HUDEP-2 (cell line): ENCODE measurements around the gene USP35.
A peak's percentile ranks its signal among the peaks of the same experiment; 100 is the strongest.

ENCODE experiments used
- DNase-seq, 76 experiments: peaks; one replicate each; lab custom pipeline; 2025; ENCODE audit not compliant: unreplicated experiment in 76 of 76; lab: John Stamatoyannopoulos, UW

USP35 gene

DNA sequence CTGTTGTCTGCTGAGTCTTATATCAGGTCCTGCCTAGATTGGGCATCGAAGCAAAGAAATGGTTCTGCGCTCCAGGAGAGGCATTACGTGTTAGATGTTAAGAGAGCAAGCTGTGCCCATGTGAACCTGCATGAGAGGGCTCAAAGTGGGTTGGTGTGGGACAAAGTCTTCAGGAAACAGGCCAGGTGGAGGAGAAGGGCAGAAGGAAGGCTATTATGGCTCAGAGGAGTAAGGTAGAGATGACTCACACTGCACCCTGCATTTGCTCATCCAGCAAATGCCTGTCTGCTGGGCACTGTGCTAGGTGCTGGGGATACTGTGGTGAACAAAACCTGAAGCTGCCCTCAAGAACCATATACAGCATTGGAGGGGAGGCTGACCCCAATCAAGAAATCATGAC, 5.8 kb downstream of the USP35 start:
- peak in 1 of 76 experiments; percentile 10 for DNase-seq

- no peak for DNase-seq
Measured at GRCh38 chr11:78195917-78196560, 7.3 kb downstream of the USP35 start.

DNA sequence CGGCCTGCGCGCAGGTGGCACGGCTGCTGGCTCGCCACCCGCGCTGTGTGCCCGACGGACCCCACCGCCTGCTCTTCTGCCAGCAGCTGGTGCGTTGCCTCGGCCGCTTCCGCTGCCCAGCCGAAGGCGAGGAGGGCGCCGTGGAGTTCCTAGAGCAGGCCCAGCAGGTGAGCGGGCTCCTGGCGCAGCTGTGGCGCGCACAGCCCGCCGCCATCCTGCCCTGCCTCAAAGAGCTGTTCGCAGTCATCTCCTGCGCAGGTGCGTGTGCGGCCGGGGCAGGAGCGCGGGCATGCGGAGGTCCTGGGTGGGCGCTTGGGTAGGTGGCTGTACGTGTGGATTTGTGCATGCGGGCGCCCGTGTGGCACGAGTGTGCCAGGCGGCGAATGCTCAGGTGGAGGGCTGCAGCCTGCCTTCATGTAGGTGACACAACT, 8.0 kb downstream of the USP35 start:
- DNase-seq = no peak

DNA sequence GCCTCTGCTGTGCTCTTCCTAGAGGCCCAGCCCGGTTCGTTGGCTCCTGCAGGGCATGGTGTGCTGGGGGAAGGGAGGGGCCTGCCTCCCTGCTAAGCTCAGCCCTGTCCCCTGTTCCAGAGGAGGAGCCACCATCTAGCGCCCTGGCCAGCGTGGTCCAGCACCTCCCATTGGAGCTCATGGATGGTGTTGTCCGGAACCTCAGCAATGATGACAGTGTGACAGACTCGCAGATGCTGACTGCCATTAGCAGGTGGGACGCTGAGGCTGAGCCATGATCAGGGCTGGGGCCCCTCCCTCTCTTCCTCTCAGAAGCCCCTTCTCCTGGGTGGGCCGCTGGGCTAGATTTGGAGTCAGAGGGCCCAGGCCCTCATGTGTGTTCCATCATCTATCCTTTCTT, 9.1 kb downstream of the USP35 start:
- no peak for DNase-seq

DNA sequence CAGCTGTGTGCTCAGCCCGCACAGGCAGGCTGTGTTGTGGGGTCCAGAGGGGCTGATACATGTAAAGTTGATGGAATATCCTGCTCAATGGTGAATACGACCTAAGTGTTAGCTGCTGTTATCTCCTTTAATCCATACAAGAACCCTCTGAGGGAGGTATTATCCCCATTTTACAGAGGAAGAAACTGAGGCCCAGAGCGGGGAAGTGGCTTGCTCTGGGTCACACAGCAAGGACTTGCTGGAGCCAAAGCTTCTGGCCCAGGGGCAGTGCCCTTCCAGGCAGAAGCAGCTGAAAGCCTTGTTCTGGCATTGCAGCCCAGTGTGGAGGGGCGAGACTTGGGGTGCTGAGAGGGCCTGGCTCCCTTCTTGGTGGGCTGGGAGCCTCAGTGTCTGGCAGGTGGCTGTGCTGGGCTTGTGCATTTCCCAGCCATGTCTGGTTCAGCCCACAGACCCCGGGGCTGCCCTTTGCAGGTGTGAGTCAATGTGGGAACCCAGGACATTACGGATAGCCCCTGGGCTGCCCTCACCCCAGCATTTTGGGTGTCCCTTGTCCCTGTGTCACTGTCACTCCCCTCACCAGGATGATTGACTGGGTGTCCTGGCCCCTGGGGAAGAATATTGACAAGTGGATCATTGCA, 10.4 kb downstream of the USP35 start:
- no peak for DNase-seq

- no peak for DNase-seq
Measured at GRCh38 chr11:78199653-78200015, 10.9 kb downstream of the USP35 start.

GRCh38 chr11:78200061-78200460, 11.3 kb downstream of the USP35 start:
- DNase-seq = no peak

DNA sequence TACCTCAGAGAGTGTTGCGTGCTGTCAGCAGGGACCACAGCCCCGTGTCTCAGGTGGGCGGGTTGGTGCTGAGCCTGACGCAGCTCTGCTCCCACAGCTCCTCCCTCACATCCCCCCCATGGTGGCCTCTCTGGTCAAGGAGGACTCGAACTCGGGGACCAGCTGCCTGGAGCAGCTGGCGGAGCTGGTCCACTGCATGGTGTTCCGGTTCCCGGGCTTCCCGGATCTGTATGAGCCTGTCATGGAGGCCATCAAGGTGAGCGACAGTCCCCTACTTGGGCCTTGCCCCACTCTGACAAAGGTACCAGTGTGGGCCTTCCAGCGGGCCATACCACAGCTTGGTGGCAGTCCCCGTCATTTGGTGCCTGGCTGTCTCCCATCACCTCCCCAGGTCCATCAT, 11.8 kb downstream of the USP35 start:
- no peak for DNase-seq

GRCh38 chr11:78201096-78201818, 12.5 kb downstream of the USP35 start:
- no peak for DNase-seq

DNA sequence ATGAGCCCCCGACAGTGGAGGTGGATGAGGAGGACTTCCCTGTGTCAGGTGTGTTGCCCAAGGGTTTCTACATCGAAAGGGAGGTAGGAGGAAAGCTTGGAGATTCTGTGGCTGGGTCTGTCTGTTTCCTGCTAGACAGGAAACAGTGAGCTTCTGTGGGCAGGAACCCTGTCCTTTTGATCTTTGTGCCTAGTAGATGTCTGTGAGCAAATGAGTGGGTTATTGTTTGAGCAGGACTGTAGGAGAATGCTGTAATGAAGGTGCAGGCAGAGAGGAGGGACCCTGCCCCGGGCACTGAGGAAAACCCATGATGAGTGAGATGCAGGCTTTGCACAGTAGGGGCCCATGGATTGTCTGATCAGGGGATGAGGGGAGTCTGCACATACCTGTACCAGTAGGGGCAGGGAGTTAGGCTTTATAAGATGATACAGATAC, 14.0 kb downstream of the USP35 start:
- DNase-seq = no peak

DNA sequence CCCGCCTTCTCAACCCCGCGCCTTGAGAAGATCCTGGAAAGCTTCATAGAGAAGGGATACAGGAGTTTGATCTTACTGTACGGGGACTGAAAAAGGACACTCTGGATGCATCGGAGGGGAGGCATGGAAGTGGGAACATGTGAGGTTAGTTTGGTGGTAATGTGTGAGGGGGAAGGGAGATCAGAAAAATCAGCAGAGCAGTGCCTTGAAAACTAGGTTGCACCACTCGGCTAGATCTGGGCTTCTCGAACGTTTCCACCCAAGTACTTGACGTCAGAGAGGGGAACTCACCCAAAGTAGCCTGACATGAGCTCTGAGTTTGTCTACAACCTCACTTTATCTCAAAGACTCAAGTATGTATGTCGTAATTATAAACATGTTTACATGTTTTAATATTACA, 14.5 kb downstream of the USP35 start:
- no peak for DNase-seq

GRCh38 chr11:78205256-78205655, 16.5 kb downstream of the USP35 start:
- no peak for DNase-seq

GRCh38 chr11:78205691-78206090, 17.0 kb downstream of the USP35 start:
- no peak for DNase-seq

DNA sequence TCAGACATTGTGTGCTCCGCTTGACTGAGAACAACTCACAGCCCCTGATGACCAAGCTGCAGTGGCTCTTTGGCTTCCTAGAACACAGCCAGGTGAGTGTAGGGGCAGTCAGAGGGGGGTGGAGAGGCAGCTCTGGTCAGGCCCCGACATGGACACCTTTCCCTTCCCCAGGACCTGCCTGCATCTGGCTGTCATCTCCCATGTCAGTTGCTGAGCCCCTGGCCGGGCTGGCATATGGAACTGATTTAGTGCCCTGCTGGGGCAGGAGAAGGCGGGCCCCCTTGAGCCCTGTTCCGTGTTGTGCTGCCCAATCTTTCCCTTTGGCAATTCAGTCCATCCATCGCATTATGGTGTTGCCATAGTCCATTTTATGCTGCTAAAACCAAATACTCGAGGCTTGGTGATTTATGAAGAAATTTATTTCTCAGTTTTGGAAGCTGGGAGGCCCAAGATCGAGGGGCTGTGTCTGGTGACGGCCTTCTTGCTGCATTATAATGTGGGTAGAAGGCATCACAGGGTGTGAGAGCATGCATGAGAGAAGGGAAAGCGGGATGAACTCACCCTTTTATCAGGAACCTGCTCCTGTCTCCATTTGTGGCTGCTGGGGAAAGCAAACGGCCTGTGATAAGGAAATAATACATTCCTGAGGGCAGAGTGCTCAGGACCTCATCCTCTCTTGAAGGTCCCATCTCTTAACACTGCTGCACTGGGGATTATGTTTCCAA, 19.0 kb downstream of the USP35 start:
- DNase-seq = no peak

- DNase-seq = no peak
Measured at GRCh38 chr11:78208257-78209165, 19.8 kb downstream of the USP35 start.

DNA sequence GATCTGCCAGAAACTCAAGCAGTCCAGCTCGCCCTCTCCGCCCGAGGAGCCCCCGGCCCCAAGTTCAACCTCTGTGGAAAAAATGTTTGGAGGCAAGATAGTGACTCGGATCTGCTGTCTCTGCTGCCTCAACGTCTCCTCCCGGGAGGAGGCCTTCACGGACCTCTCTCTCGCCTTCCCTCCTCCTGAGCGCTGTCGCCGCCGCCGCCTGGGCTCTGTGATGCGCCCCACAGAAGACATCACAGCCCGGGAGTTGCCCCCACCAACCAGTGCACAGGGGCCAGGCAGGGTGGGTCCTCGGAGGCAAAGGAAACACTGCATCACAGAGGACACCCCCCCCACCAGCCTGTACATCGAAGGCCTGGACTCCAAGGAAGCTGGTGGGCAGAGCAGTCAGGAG, 20.8 kb downstream of the USP35 start:
- DNase-seq = no peak

DNA sequence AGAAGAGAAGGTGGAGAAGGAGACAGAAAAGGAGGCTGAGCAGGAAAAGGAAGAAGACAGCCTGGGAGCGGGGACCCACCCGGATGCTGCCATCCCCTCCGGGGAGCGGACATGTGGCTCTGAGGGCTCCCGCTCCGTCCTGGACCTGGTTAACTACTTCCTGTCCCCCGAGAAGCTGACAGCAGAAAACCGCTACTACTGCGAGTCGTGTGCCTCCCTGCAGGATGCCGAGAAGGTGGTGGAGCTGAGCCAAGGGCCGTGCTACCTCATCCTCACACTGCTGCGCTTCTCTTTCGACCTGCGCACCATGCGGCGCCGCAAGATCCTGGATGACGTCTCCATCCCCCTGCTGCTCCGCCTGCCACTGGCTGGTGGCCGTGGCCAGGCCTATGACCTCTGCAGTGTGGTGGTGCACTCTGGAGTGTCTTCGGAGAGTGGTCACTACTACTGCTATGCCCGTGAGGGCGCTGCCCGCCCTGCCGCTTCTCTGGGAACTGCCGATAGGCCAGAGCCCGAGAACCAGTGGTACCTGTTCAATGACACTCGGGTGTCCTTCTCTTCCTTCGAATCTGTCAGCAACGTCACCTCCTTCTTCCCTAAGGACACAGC, 21.4 kb downstream of the USP35 start:
- DNase-seq = no peak

DNA sequence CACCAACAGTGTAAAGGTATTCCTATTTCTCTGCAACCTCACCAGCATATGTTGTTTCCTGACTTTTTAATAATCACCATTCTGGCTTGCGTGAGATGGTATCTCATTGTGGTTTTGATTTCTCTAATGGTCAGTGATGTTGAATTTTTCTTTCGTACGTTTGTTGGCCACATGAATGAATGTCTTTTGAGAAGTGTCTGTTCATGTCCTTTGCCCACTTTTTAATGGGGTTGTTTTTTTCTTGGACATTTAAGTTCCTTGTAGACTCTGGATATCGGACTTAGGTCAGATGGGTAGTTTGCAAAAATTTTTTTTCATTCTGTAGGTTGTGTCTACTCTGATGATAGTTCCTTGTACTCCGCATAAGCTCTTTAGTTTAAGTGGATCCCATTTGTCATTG, 22.8 kb downstream of the USP35 start:
- no peak for DNase-seq

DNA sequence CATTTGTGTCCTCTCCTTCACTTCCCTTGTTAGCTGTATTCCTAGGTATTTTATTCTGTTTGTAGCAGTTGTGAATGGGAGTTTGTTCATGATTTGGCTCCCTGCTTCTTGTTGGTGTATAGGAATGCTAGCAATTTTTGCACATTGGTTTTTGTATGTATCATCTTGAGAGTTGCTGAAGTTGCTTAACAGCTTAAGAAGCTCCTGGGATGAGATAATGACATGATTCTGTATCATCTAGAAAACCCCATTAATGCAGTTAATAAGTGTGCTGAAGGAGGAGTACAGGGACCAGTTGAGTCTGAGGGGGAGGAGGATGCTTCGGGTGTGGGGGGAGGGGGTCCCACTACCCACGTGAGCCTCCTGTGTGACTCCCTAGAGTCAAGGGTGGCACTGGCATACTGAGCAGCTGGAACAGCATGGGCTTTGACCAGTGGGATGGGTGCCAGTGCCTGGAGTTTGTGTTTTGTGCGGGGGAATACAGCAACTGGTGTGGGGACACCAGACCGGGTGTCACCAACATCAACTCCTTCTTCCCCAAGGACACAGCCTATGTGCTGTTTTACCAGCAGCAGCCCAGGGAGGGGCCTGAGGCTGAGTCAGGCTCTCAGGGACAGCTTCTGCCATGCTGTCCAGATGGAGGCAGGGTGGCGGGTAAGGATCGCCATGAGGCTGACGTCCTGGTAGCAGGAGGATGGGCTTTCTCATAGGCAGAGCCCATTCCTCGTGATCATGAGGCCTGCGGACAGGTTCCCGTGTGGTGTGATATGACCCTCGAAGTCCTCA, 24.1 kb downstream of the USP35 start:
- no peak for DNase-seq
